ENCODE data around the gene PANK1. TPM values are rescaled to one million over a fixed set of nuclear protein-coding genes. Genes with fewer than 3 reads are reported as not detected.

PANK1 gene
- total RNA-seq (ENCODE audit: low replicate concordance) = 32.5 and 33.5 TPM in 2 replicates
- long read RNA-seq, full-length matches to known transcripts = 6 of 16 reads
- long read RNA-seq, partial matches to known transcripts = 8 of 16 reads
- long read RNA-seq, other reads (novel, unspliced or antisense) = 2 of 16 reads

DNA sequence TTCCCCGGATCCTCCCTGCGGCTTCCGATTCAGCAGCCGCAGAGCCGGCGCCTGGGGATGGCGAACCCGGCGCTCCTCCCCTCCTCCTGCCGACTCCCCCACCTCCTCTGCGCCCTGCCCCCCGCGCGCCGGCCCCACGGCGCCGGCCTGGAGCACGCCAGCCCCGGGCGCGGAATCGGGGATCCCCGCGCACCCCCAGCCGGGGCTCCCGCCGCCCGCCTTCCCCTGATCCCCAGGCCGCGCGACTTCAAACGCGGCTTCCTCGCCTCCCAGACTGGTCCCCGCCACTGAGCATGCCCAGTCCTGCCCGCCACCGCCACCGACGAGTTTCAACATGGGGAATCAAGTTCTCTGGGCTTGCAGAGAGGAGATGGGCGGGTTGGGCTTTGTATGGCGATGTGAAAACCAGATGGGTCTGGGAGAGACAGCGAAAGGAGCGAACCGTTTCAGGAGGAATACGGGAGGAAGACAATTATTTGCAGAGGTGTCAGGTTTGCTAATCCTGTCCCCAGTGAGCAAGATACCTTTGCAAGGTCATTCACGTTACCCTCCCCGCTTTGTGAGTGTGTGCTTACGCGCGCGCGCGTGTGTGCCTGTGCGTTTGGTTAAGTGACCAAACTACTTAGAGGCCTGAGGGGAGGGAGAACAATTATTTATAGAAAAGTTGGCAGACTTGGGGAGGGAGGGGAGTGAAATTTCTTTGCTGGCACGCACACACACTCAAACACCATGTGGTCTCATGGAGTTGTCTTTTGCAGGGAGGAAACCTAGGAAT, at the start of gene PANK1:
PANK1 (minus strand) TSS at position 276 of the 775 bp plus-strand sequence. CDS start 351 bp downstream, outside the sequence.
- DNase-seq (ENCODE audit: extremely low spot score, unreplicated experiment) = peak; percentile 87
- peaks cover 5% of the 10 kb centered on the region for H3K9me3 Mint-ChIP-seq
- H3K27me3 Mint-ChIP-seq = no peaks in the 10 kb centered on the region
- H3K36me3 Mint-ChIP-seq = no peaks in the 10 kb centered on the region
- H3K4me1 Mint-ChIP-seq (ENCODE audit: unreplicated experiment) = peaks cover 24% of the 10 kb centered on the region
- H3K4me3 Mint-ChIP-seq = no peak within 1 kb of the TSS
- H3K27ac Mint-ChIP-seq = peak within 1 kb of the TSS; percentile 97
- no peak for TF ChIP-seq CTCF (conservative IDR thresholded peaks at IDR 0.05)

DNA sequence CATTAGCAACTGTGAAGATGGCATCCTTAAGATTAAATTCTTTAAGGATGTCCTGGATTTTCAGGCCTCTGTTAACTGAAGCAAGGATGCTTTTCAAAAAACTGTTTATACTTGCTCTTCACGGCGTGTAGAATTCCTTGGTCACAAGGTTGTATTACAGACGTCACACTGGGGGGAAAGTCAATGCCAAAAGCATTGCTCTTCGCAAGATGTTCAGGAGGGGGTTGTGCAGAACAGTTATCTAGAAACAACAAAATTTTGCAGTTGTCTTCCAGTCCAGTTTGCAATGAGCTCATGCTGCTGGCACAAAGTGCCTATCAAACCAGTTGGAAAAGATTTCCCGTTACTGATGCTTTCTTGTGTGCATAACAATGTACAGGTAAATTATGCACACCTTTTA, 48.1 kb upstream of the PANK1 start:
- Mint-ChIP-seq H3K27me3 (no peaks in the 10 kb centered on the region), H3K4me3 (no peak overlapping the region), H3K9me3 (no peaks in the 10 kb centered on the region), H3K36me3 (peaks cover 8% of the 10 kb centered on the region), H3K4me1 (ENCODE audit: unreplicated experiment) (peaks cover 4% of the 10 kb centered on the region), H3K27ac (no peak overlapping the region)
- DNase-seq (ENCODE audit: extremely low spot score, unreplicated experiment) = no peak
- no peak for TF ChIP-seq CTCF (conservative IDR thresholded peaks at IDR 0.05)

DNA sequence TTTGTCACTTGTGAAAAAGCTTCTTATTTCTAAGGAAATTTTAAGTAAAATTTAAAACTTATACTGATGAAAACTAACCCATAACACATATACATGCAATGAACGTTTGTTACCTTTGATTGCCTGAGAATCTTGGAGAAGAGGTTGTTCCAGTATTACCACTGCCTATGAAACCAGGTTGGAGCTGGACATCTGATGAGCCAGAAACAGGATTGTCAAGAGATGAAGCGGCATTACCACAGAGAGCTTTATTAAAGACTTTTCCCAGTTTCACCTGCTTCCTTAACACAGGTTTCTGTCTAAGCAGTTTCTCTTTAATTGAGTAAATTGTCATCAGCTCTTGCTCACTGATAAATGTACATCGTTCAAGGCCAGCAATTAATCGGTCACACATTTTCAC, 47.4 kb upstream of the PANK1 start:
- Mint-ChIP-seq H3K4me1 (ENCODE audit: unreplicated experiment) (peaks cover 4% of the 10 kb centered on the region), H3K27ac (peak overlapping the region; percentile 68), H3K9me3 (no peaks in the 10 kb centered on the region), H3K27me3 (no peaks in the 10 kb centered on the region), H3K4me3 (no peak overlapping the region), H3K36me3 (peaks cover 8% of the 10 kb centered on the region)
- TF ChIP-seq CTCF (conservative IDR thresholded peaks at IDR 0.05) = no peak
- DNase-seq (ENCODE audit: extremely low spot score, unreplicated experiment) = no peak

DNA sequence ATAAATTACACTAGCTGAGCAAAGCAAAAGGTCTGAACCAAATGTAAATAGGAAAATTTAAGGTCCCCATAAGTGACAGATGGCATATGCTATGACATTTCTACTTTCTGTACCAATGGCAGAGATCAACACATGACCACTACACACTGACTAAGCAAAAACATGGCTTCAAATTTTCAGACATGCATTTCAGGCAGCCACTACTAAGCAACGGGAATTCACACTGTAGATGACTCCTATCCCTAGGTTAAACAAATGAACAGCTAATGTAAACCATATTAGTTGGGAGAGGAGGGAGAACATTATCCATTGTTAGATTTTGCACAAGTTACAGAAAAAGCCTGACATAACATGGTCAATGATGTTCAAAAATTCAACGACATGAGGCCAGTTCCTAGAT, 45.0 kb upstream of the PANK1 start:
- Mint-ChIP-seq H3K4me3 (no peak overlapping the region), H3K27ac (no peak overlapping the region), H3K27me3 (no peaks in the 10 kb centered on the region), H3K36me3 (peaks cover 8% of the 10 kb centered on the region), H3K9me3 (no peaks in the 10 kb centered on the region), H3K4me1 (ENCODE audit: unreplicated experiment) (peaks cover under 1% of the 10 kb centered on the region)
- DNase-seq (ENCODE audit: extremely low spot score, unreplicated experiment) = no peak
- TF ChIP-seq CTCF (conservative IDR thresholded peaks at IDR 0.05) = no peak

DNA sequence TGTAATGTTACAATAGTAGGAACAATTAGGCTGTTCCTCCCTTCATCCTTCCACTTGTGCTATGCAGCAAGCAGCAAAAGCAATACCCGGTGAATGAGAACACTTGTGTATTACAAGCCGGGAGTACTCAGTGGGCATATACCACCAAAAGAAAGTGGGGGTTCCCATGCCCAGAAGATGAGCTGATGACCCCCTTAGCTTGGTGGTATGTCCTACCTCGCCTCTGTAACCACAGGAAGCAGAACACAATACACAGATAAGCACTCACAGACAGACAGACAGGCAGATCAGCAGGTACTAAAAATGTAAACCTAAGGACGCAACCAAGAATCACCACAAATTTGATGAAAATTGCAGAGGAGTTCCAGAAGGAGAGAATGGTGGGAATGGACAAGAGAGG, 40.9 kb upstream of the PANK1 start:
- Mint-ChIP-seq H3K36me3 (no peaks in the 10 kb centered on the region), H3K27ac (no peak overlapping the region), H3K9me3 (no peaks in the 10 kb centered on the region), H3K4me1 (ENCODE audit: unreplicated experiment) (no peaks in the 10 kb centered on the region), H3K4me3 (no peak overlapping the region), H3K27me3 (no peaks in the 10 kb centered on the region)
- DNase-seq (ENCODE audit: extremely low spot score, unreplicated experiment) = no peak
- TF ChIP-seq CTCF (conservative IDR thresholded peaks at IDR 0.05) = no peak

Measured in type B pancreatic cell (in vitro differentiated cells).